Erythroblast (primary cell): Measurements from ENCODE around the gene ROBO3.

Experiments used
- DNase-seq, 2 experiments: peaks; one replicate each; lab custom pipeline; 2025; lab: John Stamatoyannopoulos, UW
- GATA1 ChIP-seq: IDR thresholded peaks from 2 replicates; pipeline ENCODE4 v1.6.1; 2011; ENCODE audit warnings: low read depth, mild to moderate bottlenecking, control low read depth, low read length, moderate library complexity
- POLR2A ChIP-seq: IDR thresholded peaks from 2 replicates; pipeline ENCODE4 v1.6.1; 2011; ENCODE audit warnings: mild to moderate bottlenecking, low read length

The ROBO3 gene

DNA sequence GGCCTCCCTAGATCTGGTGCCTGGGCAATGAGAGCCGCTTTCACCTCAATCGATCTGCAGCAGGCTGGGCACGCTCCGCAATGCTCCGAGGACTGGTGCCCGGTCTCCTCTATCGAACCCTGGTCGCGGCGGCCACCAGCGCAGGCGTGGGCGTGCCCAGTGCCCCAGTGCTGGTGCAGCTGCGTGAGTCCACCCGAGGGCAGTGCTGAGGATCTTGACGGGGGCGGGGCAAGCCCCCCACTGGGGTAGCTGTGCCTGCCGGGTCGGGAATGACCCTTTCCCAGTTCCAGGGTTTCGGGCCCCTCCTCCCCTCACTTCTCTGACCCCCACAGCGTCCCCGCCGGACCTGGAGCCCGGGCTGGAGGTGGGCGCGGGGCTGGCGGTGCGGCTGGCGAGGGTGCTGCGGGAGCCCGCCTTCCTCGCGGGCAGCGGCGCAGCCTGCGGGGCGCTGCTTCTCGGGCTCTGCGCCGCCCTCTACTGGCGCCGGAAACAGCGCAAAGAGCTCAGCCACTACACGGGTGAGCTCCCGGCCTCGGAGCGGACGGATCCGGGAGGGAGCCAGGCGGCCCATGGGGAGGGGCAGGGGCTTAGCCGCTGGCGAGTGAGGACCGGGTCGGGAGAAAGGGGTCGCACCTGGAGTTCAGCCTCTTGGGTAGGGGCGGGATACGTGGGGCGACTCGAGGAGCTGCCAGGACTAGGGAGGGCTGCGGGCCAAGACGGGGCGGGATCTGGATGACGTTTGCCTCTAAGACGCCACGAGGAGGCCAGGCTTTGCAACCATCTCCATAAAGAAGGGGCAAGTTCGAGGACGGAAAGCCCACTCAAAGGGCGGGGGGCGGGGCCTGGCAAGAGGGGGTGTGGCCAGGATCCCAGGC lies 10.9 kb downstream of the ROBO3 start:
- TF ChIP-seq GATA1: no peak
- no peak for TF ChIP-seq POLR2A
- peak; percentile 82 to 85 for DNase-seq

DNA sequence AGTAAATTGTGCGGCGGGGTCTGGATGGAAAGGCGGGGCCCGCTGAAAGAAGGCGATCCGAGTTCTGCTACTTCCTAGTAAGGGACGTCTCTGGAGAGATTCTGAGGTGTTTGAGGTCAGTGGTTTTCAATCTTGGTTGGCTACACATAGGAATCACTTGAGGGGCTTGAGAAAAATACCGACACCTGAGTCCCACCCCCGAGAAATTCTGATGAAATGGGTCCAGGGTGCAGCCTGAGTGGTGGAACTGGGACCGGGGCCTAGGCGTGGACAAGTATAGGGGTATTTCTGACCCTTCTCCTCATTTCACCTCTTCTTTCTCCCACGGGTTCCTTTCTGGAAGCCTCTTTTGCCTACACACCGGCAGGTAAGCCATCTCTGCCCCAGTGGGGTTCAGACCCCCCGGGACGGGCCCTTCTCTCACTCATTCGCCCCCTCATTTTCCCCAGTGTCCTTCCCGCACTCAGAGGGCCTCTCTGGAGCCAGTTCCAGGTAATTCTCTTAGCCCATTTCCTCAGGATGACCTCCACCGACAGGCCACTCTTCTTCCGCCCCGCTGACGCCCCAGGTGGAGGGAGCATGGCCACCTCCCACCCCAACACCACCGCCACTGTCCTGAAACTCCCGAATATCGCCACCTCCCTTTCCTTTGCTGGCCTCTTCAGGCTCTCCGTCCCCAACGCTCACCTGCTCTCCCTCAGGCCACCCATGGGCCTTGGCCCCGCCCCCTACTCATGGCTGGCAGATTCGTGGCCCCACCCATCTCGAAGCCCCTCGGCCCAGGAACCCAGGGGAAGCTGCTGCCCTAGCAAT lies 11.8 kb downstream of the ROBO3 start:
- TF ChIP-seq GATA1: no peak
- TF ChIP-seq POLR2A: no peak
- DNase-seq: no peak

DNA sequence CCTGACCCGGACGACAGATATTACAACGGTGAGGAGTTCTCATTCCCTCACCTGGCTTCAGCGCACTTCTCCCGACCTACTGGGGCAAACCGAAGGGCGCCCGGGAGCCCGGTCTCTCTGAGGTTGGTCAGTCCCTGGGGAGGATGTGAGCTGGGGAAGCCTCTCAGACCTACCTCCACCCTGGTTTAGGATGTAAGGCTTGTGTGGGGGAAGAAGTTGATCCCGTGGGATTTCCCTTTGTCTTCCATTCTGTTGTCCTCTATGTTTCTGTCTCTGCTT lies 12.3 kb downstream of the ROBO3 start:
- DNase-seq: no peak
- no peak for TF ChIP-seq POLR2A
- TF ChIP-seq GATA1: no peak

DNA sequence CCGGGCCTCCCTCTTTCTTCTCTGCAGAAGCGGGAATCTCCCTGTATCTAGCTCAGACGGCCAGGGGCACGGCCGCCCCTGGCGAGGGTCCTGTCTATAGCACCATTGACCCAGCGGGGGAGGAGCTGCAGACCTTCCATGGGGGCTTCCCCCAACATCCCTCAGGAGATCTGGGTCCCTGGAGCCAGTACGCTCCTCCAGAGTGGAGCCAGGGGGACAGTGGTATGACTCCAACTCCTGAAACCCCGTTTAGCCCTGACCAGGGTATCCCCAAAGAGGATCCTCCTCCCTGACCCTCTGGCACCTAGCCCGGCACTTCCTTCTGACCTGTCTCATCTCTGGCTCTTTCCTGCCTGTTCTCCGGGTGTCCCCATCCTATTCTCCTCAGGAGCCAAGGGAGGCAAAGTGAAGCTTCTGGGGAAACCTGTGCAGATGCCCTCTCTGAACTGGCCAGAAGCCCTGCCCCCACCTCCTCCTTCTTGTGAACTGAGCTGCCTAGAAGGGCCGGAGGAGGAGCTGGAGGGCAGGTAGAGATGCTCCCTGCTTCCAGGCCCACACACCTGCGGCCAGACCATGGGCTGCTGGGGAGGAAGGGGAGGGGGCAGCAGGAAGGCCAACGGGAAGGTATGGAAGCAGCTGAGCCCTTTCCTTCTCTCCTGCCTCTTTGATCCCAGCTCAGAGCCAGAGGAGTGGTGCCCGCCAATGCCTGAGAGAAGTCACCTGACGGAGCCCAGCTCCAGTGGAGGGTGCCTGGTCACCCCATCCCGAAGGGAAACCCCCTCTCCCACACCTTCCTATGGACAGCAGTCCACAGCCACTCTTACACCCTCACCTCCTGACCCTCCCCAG lies 12.9 kb downstream of the ROBO3 start:
- TF ChIP-seq GATA1 (no peak), POLR2A (no peak)
- DNase-seq: no peak

DNA sequence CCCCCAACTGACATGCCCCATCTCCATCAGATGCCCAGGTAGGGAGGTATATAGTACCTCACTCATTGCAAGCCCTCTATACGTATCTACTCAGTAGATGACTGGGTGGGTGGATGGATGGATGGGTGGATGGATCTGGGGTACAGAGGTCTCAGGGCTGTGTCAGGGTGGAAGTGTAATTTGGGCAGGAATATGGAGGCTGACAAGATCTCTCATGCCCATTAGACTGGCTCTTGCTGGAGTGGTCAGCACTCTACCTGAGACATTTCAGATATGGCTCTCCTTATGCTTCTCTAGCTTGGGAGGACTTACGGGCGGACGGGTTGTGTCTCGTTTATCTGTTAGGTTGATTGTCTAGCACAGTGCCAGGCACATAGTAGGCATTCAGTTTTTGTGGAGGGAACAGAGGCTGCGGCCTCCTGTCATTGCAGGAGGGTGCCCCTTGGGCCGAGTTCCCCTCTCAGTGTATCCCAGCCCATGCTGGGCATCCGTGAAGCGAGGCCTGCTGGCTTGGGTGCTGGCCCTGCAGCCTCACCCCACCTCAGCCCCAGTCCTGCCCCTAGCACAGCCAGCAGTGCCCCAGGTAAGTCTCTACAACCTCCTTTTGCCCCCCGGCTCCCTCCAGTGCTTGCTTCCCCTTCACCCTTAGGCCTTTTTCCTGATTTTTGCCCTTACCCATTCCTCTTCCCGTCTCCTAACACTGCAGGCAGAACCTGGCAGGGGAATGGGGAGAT lies 13.7 kb downstream of the ROBO3 start:
- DNase-seq: no peak

DNA sequence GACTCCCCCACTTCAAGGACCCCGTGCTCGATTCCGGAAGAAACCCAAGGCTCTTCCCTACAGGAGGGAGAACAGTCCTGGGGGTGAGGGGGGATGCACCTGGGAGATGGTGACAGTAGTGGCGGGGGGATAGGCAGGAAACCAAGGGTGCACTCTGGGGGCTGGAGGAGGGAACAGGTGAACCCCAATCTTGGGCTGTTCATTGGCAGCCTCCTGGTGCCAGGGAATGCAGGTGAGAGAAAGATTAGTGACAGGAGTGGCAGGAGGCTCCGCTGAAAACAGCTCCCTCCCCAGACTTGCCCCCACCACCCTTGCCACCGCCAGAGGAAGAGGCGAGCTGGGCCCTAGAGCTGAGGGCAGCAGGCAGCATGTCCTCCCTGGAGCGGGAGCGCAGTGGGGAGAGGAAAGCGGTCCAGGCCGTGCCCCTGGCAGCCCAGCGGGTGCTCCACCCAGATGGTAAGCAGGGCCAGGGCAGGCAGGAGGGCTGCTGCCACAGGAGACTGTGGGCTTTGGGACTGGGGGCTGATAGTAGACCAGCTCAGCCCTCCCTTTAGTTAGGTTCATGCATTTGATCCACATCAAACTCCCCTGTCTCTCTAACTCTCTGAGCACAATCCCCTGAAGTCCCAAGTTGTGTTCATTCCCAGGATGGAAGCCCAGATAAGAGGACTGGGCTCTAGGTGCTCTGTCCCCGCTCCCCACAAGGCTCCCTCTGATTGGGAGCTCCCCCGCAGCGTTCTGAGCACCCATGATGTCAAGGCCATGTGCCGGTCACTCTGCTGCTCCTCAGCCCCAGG lies 14.5 kb downstream of the ROBO3 start:
- TF ChIP-seq GATA1: no peak
- TF ChIP-seq POLR2A: no peak
- DNase-seq: no peak

More for the DNA sequence above, 13.7 kb downstream of the ROBO3 start:
- TF ChIP-seq GATA1 (no peak), POLR2A (no peak)

DNA sequence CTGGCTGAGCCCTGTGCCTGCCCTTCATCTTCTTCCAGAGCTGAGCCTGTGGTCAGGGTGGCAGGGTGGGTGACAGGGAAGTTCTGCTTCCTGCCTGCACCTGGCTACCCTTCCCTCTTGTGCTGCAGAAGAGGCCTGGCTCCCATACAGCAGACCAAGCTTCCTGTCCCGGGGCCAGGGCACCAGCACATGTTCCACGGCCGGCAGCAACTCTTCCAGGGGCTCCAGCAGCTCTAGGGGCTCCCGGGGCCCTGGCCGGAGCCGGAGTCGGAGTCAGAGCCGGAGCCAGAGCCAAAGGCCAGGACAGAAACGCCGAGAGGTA lies 15.0 kb downstream of the ROBO3 start:
- TF ChIP-seq POLR2A (no peak), GATA1 (no peak)
- no peak for DNase-seq

DNA sequence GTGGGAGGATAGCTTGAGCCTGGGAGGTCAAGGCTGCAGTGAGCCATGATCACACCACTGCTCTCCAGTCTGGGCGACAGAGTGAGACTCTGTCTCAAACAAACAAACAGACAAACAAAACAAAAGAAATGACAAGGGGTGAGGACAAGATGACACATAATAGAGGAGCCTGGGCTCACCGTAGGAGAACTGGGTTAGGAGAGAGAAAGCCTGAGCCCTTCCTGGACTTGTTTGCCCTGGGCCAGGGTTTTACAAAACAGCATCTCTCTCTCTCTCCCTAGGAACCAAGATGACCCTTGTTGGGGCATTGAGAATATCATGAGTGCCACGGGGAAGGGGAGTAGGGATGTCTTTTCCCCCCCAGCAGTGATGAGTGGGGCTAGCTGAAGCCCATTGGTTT lies 15.7 kb downstream of the ROBO3 start:
- no peak for DNase-seq
- TF ChIP-seq GATA1 (no peak), POLR2A (no peak)

DNA sequence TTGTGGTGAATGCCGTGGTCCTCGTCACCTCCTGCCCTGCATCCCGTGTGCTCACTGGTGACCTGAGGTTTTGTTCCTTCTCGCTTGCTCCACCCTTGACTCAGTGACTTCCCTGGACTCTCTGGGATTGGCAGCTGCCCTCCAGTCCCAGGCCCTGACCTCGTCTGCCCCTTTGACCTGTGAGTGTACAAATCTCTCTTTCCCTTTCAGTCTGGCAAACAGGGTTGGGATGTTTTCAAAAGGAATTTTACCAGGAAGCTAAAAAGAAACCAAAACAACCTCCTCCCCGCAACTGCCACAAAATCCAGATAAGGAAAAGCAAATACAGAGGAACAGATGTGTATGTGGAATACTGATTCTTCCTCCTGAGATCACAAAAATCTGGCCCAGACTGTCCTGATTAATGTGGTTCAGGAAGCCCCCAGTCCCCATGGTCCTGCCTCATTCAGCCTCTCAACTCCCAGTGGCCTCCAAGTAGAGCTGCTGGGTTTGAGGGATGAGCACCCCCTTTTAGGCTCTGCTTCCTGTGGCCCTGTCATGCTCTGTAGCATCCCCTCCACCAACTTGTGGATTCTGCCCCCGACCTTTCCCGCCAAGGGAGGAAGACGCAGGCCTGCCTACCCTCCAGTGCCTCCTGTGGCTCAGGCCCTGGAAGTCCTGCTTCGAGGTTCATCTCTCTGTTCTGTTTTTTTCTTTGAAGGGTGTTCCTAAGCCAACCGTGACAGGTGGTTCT lies 17.3 kb downstream of the ROBO3 start:
- DNase-seq: no peak

DNA sequence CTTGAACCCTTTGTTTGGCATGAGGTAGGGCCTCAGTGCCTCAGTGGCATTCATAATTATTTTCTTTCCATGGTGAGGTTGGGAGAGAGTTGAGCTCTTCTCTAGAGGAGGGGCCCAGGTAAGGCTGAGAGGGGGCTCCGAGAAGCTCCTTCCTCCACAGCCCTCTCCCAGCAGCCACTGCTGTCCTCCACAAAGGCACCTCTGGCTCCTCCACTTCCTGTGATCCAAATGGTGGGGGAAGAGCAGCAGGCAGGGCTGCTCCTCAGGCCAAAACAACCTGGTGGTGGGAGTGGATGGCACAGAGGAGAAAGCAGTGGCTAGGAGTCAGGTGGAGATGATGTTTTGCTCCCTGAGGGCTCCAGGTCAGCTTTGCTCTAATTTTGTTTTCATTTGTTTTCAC lies 19.1 kb downstream of the ROBO3 start:
- DNase-seq: no peak
- TF ChIP-seq POLR2A (no peak), GATA1 (no peak)

More for the DNA sequence above, 17.3 kb downstream of the ROBO3 start:
- TF ChIP-seq POLR2A: no peak
- TF ChIP-seq GATA1: no peak

DNA sequence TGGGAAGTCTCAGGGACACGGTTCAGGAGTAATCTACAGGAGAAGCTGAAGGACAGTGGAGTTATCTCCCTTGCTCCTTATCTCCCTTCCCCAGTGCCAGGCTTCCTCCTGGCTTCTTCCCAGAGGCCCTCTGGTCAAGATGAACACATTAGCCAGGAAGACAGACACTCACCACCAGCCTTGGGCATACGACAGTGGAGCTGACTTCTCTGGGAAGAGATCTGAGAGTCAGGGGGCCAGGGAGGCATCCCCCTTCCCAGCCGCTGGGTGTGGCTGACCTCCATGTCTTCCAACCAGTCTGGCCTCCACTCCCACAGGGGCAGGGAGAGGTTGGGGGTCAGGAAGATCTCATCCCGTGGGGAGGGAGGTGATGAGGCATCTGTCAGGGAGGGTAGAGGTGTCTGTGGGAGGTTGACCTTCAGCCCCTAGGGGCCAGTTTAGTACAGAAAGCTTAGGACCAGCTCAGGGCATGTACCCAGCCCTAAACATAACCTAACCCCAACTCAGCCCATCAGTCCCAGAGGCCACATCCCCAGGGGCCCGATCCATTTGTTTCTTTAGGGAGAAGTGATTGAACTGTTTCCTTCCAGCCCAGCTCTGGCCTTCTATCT lies 19.7 kb downstream of the ROBO3 start:
- no peak for DNase-seq
- TF ChIP-seq GATA1 (no peak), POLR2A (no peak)
